Measurements from ENCODE around the gene MPHOSPH9.

DNA sequence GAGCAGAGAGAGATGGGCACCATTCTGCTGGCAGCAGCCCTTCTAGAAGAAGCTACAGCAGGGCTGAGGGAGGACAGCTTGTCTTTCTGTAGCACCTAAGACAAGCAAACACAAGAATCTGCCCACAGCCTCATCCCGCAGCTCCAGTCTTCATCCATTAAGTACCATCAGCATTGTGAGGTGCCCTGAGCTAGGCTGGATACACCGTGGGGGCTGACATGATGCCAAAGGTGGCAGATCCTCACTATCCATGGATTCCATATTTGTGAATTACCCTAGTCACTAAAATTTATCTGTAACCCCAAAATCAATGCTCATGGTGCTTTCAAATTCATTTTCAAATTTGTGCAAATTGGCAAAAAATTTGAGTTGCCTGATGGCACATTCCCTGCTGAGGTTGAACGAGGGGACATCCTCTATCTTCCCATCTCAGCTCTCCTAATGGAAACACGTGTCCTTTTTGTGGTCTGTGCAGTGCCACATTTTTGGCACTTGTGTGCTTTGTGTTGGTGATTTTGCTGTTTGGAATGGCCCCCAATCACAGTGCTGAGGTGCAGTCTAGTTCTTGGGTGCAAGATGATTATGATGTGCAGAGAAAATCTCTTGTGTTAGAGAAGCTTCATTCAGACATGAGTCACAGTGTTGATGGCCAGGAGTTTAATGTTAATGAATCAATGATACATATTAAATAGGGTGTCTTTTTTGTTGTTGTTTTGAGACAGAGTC is 89.0 kb downstream of the MPHOSPH9 start:
- TF ChIP-seq, protein P1, sequence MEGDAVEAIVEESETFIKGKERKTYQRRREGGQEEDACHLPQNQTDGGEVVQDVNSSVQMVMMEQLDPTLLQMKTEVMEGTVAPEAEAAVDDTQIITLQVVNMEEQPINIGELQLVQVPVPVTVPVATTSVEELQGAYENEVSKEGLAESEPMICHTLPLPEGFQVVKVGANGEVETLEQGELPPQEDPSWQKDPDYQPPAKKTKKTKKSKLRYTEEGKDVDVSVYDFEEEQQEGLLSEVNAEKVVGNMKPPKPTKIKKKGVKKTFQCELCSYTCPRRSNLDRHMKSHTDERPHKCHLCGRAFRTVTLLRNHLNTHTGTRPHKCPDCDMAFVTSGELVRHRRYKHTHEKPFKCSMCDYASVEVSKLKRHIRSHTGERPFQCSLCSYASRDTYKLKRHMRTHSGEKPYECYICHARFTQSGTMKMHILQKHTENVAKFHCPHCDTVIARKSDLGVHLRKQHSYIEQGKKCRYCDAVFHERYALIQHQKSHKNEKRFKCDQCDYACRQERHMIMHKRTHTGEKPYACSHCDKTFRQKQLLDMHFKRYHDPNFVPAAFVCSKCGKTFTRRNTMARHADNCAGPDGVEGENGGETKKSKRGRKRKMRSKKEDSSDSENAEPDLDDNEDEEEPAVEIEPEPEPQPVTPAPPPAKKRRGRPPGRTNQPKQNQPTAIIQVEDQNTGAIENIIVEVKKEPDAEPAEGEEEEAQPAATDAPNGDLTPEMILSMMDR (IDR thresholded peaks at IDR 0.05), result no peak
- no peak for TF ChIP-seq POLR2A (IDR thresholded peaks at IDR 0.05)
